ENCODE data around the gene PEPD. TPM values are rescaled to one million over a fixed set of nuclear protein-coding genes. Genes with fewer than 3 reads are reported as not detected.

PEPD gene
- polyA plus RNA-seq, 3 donors, result 61.5 to 218 (median 171) TPM

- Histone ChIP-seq H3K4me3 (replicated peaks in 1 of 3; ENCODE audit: low read depth in 2 of 3, low read length in 3 of 3) (no peak overlapping the region), H3K36me3 (replicated peaks in 1 of 2; ENCODE audit: control insufficient read depth in 1 of 2, insufficient read depth in 2 of 2, low read length in 2 of 2) (no peaks in the 10 kb centered on the region), H3K27ac (ENCODE audit: low read depth in 1 of 2, low read length in 2 of 2) (no peak overlapping the region), H2AFZ (ENCODE audit: insufficient read depth, low read depth, low read length, poor library complexity, severe bottlenecking) (no peak overlapping the region), H4K20me1 (ENCODE audit: insufficient read depth, low read length) (no peaks in the 10 kb centered on the region), H3K4me2 (replicated peaks; ENCODE audit: extremely low read depth, low read length, poor library complexity, severe bottlenecking) (no peak overlapping the region), H3K9ac (ENCODE audit: insufficient read depth, low read length, poor library complexity, severe bottlenecking) (no peak overlapping the region), H3K9me3 (replicated peaks in 1 of 2; ENCODE audit: control insufficient read depth in 1 of 2, insufficient read depth in 1 of 2, low read length in 2 of 2) (no peaks in the 10 kb centered on the region), H3K4me1 (ENCODE audit: control insufficient read depth in 1 of 2, insufficient read depth in 2 of 2, low read length in 2 of 2) (no peaks in the 10 kb centered on the region), H3K27me3 (ENCODE audit: control insufficient read depth in 2 of 2, insufficient read depth in 2 of 2, low read length in 2 of 2) (no peaks in the 10 kb centered on the region), H3K79me2 (ENCODE audit: insufficient read depth, low read length) (no peaks in the 10 kb centered on the region)
- DNase-seq, result no peak
- no peaks in the 10 kb centered on the region for H3K9me3 Mint-ChIP-seq
- H3K27me3 Mint-ChIP-seq (ENCODE audit: low read depth in 3 of 3), result peaks cover 0 to 4% (median 0%) of the 10 kb centered on the region in 3 donors
- peaks cover 7% of the 10 kb centered on the region for H3K4me1 Mint-ChIP-seq
- no peak overlapping the region for H3K27ac Mint-ChIP-seq
- TF ChIP-seq CTCF (IDR thresholded peaks at IDR 0.05), result no peak
- intact Hi-C loops (cut with micrococcal nuclease), result no loop called here
- 96% methylated on average over 16 of the region's 20 CpGs for WGBS (ENCODE audit: insufficient coverage)
- H3K4me3 Mint-ChIP-seq, result peak overlapping the region in 1 of 2 donors; percentile 3
- H3K36me3 Mint-ChIP-seq, result peaks cover 3 to 4% of the 10 kb centered on the region in 2 donors
These were observed 52.2 kb downstream of the PEPD start for GRCh38 chr19:33469171-33470039.

- peaks cover 5% of the 10 kb centered on the region for H3K4me1 Mint-ChIP-seq
- Histone ChIP-seq H3K27me3 (ENCODE audit: control insufficient read depth in 2 of 2, insufficient read depth in 2 of 2, low read length in 2 of 2) (no peaks in the 10 kb centered on the region), H3K9ac (ENCODE audit: insufficient read depth, low read length, poor library complexity, severe bottlenecking) (no peak overlapping the region), H3K79me2 (ENCODE audit: insufficient read depth, low read length) (no peaks in the 10 kb centered on the region), H4K20me1 (ENCODE audit: insufficient read depth, low read length) (no peaks in the 10 kb centered on the region), H2AFZ (ENCODE audit: insufficient read depth, low read depth, low read length, poor library complexity, severe bottlenecking) (no peak overlapping the region), H3K36me3 (replicated peaks in 1 of 2; ENCODE audit: control insufficient read depth in 1 of 2, insufficient read depth in 2 of 2, low read length in 2 of 2) (no peaks in the 10 kb centered on the region), H3K9me3 (replicated peaks in 1 of 2; ENCODE audit: control insufficient read depth in 1 of 2, insufficient read depth in 1 of 2, low read length in 2 of 2) (no peaks in the 10 kb centered on the region), H3K27ac (ENCODE audit: low read depth in 1 of 2, low read length in 2 of 2) (no peak overlapping the region), H3K4me1 (ENCODE audit: control insufficient read depth in 1 of 2, insufficient read depth in 2 of 2, low read length in 2 of 2) (no peaks in the 10 kb centered on the region), H3K4me3 (replicated peaks in 1 of 3; ENCODE audit: low read depth in 2 of 3, low read length in 3 of 3) (no peak overlapping the region), H3K4me2 (replicated peaks; ENCODE audit: extremely low read depth, low read length, poor library complexity, severe bottlenecking) (no peak overlapping the region)
- WGBS (ENCODE audit: insufficient coverage), result 97% methylated on average over 31 of the region's 31 CpGs
- TF ChIP-seq CTCF (IDR thresholded peaks at IDR 0.05), result no peak
- H3K27me3 Mint-ChIP-seq (ENCODE audit: low read depth in 3 of 3), result peaks cover 0 to 4% (median 0%) of the 10 kb centered on the region in 3 donors
- DNase-seq, result no peak
- H3K36me3 Mint-ChIP-seq, result peaks cover 0 to 4% of the 10 kb centered on the region in 2 donors
- no peak overlapping the region for H3K27ac Mint-ChIP-seq
- H3K4me3 Mint-ChIP-seq, result no peak overlapping the region
- intact Hi-C loops (cut with micrococcal nuclease), result no loop called here
- no peaks in the 10 kb centered on the region for H3K9me3 Mint-ChIP-seq
These were observed 53.0 kb downstream of the PEPD start for GRCh38 chr19:33468361-33469170.
